ENCODE data around the gene FUT1.

DNA sequence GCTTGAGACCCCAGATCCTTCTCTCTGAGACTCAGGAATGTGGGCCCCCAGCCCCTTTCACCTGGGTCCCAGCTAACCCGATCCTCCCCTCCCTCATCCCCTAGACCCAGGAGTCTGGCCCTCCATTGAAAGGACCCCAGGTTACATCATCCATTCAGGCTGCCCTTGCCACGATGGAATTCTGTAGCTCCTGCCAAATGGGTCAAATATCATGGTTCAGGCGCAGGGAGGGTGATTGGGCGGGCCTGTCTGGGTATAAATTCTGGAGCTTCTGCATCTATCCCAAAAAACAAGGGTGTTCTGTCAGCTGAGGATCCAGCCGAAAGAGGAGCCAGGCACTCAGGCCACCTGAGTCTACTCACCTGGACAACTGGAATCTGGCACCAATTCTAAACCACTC is 3.3 kb upstream of the FUT1 start:
- TF ChIP-seq, protein P1, sequence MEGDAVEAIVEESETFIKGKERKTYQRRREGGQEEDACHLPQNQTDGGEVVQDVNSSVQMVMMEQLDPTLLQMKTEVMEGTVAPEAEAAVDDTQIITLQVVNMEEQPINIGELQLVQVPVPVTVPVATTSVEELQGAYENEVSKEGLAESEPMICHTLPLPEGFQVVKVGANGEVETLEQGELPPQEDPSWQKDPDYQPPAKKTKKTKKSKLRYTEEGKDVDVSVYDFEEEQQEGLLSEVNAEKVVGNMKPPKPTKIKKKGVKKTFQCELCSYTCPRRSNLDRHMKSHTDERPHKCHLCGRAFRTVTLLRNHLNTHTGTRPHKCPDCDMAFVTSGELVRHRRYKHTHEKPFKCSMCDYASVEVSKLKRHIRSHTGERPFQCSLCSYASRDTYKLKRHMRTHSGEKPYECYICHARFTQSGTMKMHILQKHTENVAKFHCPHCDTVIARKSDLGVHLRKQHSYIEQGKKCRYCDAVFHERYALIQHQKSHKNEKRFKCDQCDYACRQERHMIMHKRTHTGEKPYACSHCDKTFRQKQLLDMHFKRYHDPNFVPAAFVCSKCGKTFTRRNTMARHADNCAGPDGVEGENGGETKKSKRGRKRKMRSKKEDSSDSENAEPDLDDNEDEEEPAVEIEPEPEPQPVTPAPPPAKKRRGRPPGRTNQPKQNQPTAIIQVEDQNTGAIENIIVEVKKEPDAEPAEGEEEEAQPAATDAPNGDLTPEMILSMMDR (IDR thresholded peaks at IDR 0.05) = no peak
- TF ChIP-seq TCF12 (IDR thresholded peaks at IDR 0.05) (no peak), EP300 (IDR thresholded peaks at IDR 0.05; ENCODE audit: borderline replicate concordance in 1 of 2, low read depth in 1 of 2, low read length in 1 of 2) (no peak), SIN3A (IDR thresholded peaks at IDR 0.05; ENCODE audit: borderline replicate concordance, low read depth, low read length) (no peak), RAD21 (IDR thresholded peaks at IDR 0.05; ENCODE audit: low read length) (no peak), EZH2phosphoT487 (IDR thresholded peaks at IDR 0.05; ENCODE audit: borderline replicate concordance, low read depth) (no peak), CHD2 (IDR thresholded peaks at IDR 0.05; ENCODE audit: low read length, partially characterized antibody) (no peak), JUND (IDR thresholded peaks at IDR 0.05) (no peak), YY1 (IDR thresholded peaks at IDR 0.05; ENCODE audit: low read depth) (no peak)
- TF ChIP-seq, protein P2, sequence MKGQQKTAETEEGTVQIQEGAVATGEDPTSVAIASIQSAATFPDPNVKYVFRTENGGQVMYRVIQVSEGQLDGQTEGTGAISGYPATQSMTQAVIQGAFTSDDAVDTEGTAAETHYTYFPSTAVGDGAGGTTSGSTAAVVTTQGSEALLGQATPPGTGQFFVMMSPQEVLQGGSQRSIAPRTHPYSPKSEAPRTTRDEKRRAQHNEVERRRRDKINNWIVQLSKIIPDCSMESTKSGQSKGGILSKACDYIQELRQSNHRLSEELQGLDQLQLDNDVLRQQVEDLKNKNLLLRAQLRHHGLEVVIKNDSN (IDR thresholded peaks at IDR 0.05; ENCODE audit: borderline replicate concordance, low read depth) = no peak
